Ishikawa (cell line): ENCODE results near the gene TCP11.

ENCODE experiments used
- CEBPB ChIP-seq: IDR thresholded peaks from 2 replicates; pipeline ENCODE4 v1.6.1; 2012
- CREB1 ChIP-seq: IDR thresholded peaks from 2 replicates; pipeline ENCODE4 v1.6.1; 2012; ENCODE audit warnings: low read depth
- EGR1 ChIP-seq: IDR thresholded peaks from 2 replicates; pipeline ENCODE4 v1.6.1; 2012
- EP300 ChIP-seq: IDR thresholded peaks from 2 replicates; pipeline ENCODE4 v1.6.1; 2012; ENCODE audit warnings: borderline replicate concordance
- FOXM1 ChIP-seq: IDR thresholded peaks from 2 replicates; pipeline ENCODE4 v1.6.1; 2012; ENCODE audit warnings: low read depth, borderline replicate concordance
- MAX ChIP-seq: IDR thresholded peaks from 2 replicates; pipeline ENCODE4 v1.6.1; 2012
- NFIC ChIP-seq: IDR thresholded peaks from 2 replicates; pipeline ENCODE4 v1.6.1; 2012
- RAD21 ChIP-seq: IDR thresholded peaks from 2 replicates; pipeline ENCODE4 v1.6.1; 2012; ENCODE audit warnings: low read depth
- REST ChIP-seq: IDR thresholded peaks from 2 replicates; pipeline ENCODE4 v1.6.1; 2012; ENCODE audit warnings: low read depth, mild to moderate bottlenecking
- TAF1 ChIP-seq: IDR thresholded peaks from 2 replicates; pipeline ENCODE4 v1.6.1; 2012; ENCODE audit warnings: low read depth, mild to moderate bottlenecking
- USF1 ChIP-seq: IDR thresholded peaks from 2 replicates; pipeline ENCODE4 v1.6.1; 2012
- YY1 ChIP-seq: IDR thresholded peaks from 2 replicates; pipeline ENCODE4 v1.6.1; 2012; ENCODE audit warnings: low read depth
- ZBTB7A ChIP-seq: IDR thresholded peaks from 2 replicates; pipeline ENCODE4 v1.6.1; 2012; ENCODE audit warnings: low read depth

- TF ChIP-seq NFIC (no peak), CEBPB (no peak), MAX (no peak), ZBTB7A (no peak), YY1 (no peak), EP300 (no peak), EGR1 (no peak), RAD21 (no peak), REST (no peak), FOXM1 (no peak), CREB1 (no peak), TAF1 (no peak), USF1 (no peak)
Observed at GRCh38 chr6:35184580-35185301, 43.6 kb upstream of the TCP11 start.
